HG03064 (cell line): ENCODE results near the gene VPS36.
"Not testable (repeated sequence)": the region's sequence is repeated elsewhere in the genome, so short reads cannot be mapped to it uniquely, and the experiment has no call there.

Experiments used
- ATAC-seq: cut with Tn5 transposase; IDR thresholded peaks from one replicate; pipeline ENCODE4 v1.9.1; 2021; ENCODE audit warnings: low read depth; ENCODE audit not compliant: unreplicated experiment

Gene VPS36

GRCh38 chr13:52447354-52447753 is 3.1 kb downstream of the VPS36 start:
- ATAC-seq: no peak

GRCh38 chr13:52446265-52446664 is 4.2 kb downstream of the VPS36 start:
- ATAC-seq: no peak

GRCh38 chr13:52432456-52432855 is 18.0 kb downstream of the VPS36 start:
- no peak for ATAC-seq

GRCh38 chr13:52428295-52428694 is 22.1 kb downstream of the VPS36 start:
- no peak for ATAC-seq

GRCh38 chr13:52421216-52421615 is 29.2 kb downstream of the VPS36 start:
- no peak for ATAC-seq

- no peak for ATAC-seq
Measured at GRCh38 chr13:52419080-52419479, 31.4 kb downstream of the VPS36 start.

GRCh38 chr13:52414963-52415362 is 35.5 kb downstream of the VPS36 start:
- no peak for ATAC-seq

- ATAC-seq: no peak
Measured at GRCh38 chr13:52414051-52414450, 36.4 kb downstream of the VPS36 start.

GRCh38 chr13:52412128-52412527 is 38.3 kb downstream of the VPS36 start:
- no peak for ATAC-seq

GRCh38 chr13:52411629-52412028 is 38.8 kb downstream of the VPS36 start:
- peak; percentile 93 for ATAC-seq

- ATAC-seq: not testable (repeated sequence)
Measured at GRCh38 chr13:52408071-52408658, 42.3 kb downstream of the VPS36 start.

GRCh38 chr13:52407436-52407835 is 43.0 kb downstream of the VPS36 start:
- ATAC-seq: not testable (repeated sequence)

GRCh38 chr13:52406629-52407028 is 43.8 kb downstream of the VPS36 start:
- no peak for ATAC-seq

GRCh38 chr13:52405767-52406494 is 44.5 kb downstream of the VPS36 start, which contains the start of gene THSD1:
THSD1 (minus strand) TSS chr13:52406172; CDS start chr13:52402600, 3,572 bp downstream.
- ATAC-seq: no peak

GRCh38 chr13:52405369-52405766 is 45.1 kb downstream of the VPS36 start:
- no peak for ATAC-seq

GRCh38 chr13:52399708-52400107 is 50.7 kb downstream of the VPS36 start:
- no peak for ATAC-seq

GRCh38 chr13:52399046-52399445 is 51.4 kb downstream of the VPS36 start:
- no peak for ATAC-seq

GRCh38 chr13:52395704-52396103 is 54.7 kb downstream of the VPS36 start:
- ATAC-seq: no peak

GRCh38 chr13:52394586-52394985 is 55.8 kb downstream of the VPS36 start:
- no peak for ATAC-seq

GRCh38 chr13:52393572-52394357 is 56.7 kb downstream of the VPS36 start:
- no peak for ATAC-seq

- ATAC-seq: no peak
Measured at GRCh38 chr13:52387721-52388120, 62.7 kb downstream of the VPS36 start.
